Stimulated activated CD8-positive, alpha-beta memory T cell treated with anti-CD3 and anti-CD28 coated beads, Interleukin-15, amount 100 ng/mL, for 24 hours (primary cell): Measurements from ENCODE around the gene CNKSR1.

ENCODE experiments used
- DNase-seq: peaks from one replicate; pipeline ENCODE4 v3.0.0-alpha.2; 2020; ENCODE audit warnings: low read depth

CNKSR1 gene

DNA sequence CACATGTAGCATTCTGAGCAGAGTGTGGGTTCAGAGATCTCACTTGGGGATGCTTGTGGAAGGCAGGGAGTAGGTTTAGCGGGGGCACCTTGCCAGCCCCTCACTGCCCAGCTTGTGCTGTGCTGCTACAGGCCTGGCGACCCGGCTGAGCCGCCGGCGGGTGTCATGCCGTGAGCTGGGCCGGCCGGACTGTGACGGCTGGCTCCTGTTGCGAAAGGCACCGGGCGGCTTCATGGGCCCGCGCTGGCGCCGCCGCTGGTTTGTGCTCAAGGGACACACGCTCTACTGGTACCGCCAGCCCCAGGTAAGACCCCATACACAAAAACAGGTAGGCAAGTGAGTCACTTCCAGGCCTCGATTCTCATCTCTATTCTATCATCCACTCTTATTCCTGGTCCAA lies 7.6 kb downstream of the CNKSR1 start:
- no peak for DNase-seq

DNA sequence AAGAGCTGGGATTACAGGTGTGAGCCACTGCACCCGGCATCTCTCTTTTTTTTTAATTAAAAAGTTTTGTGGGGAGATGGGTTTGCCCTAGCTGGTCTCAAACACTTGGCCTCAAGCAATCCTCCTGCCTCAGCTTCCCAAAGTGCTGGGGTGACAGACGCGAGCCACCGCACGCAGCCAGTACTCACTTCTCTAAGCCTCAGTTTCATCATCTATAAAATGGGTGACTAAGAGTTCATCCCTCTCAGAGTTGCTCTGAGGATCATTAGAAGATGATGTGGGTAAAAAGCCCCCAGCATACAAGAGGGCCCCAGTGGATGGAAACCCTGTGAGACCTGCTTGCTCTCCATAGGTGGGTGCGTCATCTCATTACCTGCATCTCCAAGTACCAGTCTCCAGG lies 10.6 kb downstream of the CNKSR1 start:
- no peak for DNase-seq

DNA sequence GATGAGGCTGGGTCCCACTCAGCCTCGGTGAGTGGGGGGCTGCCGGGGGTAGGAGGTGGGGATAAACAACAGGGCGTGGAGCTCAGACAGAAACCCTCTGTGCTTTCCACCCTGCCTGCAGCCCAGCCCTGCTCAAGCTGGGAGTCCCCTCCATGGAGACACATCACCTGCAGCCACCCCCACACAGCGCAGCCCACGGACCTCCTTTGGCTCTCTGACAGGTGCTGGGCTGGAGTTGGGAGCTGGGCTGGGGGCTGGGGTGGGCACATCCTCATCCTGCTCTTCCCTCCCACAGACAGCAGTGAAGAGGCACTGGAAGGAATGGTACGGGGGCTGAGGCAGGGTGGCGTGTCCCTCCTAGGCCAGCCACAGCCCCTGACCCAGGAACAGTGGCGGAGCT lies 11.2 kb downstream of the CNKSR1 start:
- no peak for DNase-seq

DNA sequence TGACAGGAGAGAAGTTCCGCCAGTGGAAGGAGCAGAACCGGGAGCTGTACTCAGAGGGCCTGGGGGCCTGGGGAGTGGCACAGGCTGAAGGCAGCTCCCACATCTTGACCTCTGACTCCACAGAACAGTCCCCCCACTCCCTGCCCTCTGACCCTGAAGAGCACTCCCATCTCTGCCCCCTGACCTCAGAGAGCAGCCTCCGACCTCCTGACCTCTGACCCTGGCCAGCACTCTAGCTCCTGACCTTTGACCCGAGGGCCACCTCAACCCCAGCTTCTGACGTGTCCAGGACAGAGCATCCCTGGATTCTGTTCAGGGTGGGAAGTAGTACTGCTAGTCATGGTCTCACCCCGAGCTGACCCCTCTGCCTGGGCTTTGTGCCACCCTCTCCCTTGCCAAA lies 12.0 kb downstream of the CNKSR1 start:
- no peak for DNase-seq

DNA sequence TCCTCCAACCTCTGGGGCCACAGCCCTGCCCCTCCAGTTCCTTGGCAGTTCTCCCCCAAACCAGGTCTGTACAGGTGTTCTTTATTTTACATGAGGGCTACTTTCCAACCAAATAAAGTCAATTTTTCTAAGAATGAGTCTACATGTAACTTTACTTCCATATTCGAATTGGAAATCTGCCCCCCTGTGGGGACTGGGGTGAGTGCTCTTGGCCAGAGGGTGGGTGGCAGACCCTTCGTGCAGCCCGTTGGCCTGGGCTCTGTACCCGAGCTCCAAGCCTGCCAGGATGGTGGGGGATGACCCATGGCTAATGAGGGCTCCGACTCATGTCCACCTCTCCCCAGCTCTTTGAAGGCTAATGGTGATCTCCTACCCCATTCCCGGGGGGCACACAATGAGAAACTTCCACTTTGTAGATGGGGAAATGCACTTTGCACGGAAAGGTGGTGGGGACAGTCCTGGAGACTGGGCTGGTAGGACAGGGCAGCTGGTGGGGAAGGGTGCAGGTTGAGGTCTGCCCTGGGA lies 12.5 kb downstream of the CNKSR1 start:
- DNase-seq: no peak

DNA sequence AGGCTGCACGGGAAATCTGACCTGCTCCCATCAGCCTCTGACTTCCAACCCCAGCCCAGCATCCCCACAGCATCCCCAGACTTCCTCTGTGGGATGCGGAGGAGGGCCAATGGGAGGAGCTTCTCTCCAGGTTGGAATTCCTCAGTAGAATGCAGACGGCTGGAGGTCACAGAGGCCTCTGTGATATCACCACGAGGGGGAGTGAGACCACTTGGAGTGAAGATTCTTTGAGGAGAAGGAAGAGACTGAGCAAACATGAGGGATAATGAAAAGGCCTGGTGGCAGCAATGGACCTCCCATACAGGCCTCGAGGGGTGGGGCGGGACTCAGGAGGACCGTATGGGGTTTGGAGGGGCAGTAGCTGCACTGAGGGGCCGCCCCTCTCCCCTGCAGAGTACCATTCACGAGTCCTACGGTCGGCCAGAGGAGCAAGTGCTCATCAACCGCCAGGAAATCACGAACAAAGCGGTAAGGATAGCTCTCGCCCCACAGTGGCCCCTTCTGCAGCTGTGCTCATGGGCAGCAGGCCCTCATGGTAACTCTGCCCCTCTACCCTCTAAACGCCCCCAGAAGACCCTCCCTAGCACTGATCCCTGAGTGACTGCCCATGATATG lies 13.2 kb downstream of the CNKSR1 start, which contains the start of gene CATSPER4:
CATSPER4 (plus strand) TSS at position 230 of the 615 bp plus-strand sequence; CDS start at position 256, 26 bp downstream.
- DNase-seq: no peak

DNA sequence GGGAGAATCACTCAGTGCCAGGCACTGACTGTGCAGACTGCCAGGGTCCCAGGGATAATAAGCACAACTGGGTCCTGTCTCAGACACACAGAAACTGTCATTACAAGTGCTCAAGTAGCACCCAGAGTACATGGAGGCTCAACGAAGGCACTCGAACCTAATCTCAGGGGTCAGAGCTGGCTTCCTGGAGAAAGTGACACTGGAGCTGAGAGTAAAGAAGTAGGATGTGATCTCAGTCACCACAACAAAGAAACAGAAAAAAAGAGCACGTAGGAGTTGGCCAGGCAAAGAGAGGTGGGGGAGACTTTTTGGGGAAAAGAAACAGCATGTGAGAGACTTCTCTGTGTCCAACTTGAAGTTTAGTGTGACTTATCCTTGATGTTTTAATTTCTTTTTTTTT lies 14.4 kb downstream of the CNKSR1 start:
- DNase-seq: no peak

DNA sequence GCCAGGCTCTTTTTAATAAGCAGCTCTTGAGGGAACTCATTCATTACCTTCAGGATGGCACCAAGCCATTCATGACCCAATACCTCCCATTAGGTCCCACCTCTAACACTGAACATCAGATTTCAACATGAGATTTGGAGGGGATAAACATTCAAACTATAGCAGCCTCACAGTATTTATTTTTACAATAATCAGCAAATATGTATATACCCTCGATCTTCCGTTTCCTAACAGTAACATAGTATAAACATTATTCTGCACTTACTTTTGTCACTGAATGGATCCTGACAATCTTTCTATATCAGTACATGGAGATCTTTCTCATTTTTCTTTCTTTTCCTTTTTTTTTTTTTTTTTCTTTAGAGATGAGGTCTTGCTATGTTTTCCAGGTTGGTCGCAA lies 18.5 kb downstream of the CNKSR1 start:
- DNase-seq: no peak

DNA sequence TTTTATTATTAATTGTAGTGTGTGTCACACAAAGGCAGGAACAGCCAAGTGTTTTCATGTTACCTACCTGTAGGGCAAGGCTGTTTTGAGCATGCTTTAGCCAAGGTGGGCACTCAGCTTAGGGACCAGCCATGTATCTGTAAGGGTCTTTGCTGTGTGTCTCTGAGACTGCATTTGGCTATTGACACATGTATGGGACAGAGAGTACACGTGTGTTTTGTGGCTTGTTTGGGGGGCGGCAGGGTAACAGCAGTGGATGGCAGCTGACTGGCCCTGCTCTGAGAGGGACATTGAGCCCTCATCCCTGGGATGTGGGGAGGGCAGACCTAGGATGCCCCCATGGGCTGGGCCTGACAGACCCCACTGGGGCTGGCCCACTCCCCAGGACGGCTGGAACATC lies 20.0 kb downstream of the CNKSR1 start:
- DNase-seq: no peak

DNA sequence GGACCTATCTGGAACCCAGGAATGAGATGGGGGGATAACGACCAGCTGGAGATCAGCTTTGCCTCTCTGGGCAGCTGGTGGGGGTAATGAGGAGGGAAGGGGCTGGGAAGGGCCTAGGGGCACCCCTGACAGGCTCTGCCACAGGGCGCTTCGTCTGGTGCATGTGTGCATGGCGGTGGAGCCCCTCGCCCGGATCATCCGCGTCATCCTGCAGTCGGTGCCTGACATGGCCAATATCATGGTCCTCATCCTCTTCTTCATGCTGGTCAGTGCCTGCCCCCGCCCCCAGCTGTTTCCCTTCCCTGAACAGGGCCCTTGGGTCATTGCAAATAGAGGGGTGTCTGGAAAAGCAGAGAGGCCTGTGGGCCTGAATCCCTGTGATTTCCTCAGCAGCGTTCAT lies 20.5 kb downstream of the CNKSR1 start:
- no peak for DNase-seq

DNA sequence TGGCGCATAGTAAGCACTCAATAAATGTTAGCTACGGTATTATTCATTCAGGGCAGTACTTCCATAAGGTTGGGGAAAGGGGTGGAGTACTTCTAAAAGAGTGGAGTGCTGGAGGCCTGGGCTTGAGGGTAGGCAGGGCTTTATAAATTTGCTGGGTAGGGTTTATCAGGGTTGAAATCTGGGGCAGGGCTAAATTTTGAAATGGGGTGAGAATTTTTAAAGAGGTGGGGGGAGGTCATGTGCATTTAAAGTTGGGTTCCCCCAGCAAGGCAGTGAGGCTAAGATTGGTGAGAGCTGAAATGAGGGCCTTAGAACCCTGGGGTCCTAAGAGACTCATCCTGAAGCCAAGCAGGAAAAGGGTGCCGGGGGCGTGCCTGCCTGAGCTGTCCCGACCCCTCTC lies 23.1 kb downstream of the CNKSR1 start:
- no peak for DNase-seq

DNA sequence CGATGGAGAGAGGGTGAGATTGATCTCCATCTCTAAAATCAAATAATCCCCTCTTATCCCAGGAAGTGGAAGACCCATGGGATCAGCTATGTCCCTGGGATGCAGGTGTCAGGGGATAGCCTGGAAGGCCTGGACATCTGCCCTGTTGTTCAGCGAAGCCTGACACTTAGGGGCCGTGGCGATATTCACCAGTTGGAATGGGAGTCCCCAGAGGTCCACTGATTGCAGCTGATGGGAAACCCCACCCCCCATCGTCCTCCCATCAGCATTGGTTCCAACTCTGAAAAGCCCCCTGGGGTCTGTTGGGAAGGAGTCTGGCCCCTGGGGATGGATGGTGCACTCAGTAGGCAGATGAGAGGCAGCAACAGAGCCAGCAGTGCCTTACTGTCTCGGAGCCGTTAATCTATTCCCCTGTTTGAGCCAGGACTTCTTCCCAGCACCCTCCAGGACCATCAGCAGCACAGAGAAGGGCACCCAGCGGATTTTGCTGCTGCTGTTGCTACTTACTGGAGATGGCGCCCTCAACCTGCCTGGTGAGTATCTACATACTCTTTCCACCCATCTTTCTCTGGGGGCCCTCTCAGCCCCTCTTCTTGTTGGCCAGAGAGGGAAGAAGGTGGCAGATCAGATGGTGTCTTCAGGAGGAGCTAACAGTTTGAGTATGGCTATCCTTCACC lies 26.5 kb downstream of the CNKSR1 start:
- no peak for DNase-seq

DNA sequence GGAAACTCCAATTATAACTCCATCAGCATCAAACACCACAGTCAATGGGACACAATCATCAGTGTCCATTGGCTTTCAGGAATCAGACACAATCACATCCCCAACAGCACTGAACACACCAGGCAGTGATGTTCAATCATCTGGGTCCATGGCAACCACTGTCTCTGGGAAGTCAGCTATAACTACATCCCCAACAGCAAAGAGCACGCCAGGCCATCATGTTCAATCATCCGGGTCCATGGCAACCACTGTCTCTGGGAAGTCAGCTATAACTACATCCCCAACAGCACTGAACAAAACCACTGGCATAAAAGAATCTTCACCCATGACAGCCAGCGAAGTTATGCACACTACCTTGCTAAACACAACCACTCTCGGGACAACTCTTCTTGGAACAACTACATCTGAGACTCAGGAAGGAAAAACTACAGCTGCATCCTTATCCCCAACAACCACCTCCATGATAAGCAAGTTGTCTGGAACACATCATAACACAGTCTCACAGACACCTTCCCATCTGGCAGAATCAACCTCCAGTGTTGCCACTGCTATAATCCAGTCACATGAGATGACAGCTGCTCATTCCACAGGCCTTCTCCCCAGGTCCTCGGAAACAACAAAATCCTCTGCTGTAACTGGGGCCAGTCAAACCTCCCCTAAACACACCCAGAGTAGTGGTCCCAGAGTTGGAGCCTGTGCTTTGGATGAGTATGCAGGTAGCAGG lies 33.0 kb downstream of the CNKSR1 start:
- no peak for DNase-seq

DNA sequence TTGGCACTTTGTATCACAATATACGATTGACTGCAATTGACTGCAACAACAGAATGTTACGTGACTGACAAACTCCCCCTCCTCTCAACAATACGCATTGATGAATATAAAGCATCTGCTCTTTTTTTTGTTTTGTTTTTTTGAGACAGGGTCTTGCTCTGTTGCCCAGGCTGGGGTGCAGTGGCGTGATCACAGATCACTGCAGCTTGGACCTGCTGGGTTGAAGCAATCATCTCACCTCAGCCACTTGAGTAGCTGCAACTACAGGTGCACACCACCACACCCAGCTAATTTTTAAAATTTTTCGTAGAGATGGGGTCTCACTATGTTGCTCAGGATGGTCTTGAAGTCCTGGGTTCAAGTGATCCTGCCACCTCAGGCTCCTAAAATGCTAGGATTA lies 35.4 kb downstream of the CNKSR1 start:
- no peak for DNase-seq

DNA sequence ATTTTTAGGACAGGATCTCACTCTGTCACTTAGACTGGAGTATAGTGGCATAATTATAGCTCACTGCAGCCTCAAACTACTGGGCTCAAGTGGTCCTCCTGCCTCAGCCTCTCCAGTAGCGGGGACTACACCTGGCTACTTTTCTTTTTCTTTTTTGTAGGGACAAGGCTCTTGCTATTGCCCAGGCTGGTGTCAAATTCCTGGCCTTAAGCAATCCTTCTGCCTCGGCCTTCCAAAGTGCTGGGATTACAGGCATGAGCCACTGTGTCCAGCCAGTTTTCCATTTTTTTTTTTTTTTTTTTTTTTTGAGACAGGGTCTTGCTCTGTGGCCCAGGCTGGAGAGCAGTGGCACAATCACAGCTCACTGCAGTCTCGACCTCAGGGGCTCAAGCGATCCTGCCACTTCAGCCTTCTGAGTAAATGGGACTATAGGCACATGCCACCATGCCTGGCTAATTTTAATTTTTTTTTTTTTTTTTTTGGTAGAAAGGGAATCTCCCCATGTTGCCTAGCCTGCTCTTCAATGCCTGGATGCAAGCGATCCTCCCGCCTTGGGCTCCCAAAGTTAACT lies 36.1 kb downstream of the CNKSR1 start:
- DNase-seq: no peak

DNA sequence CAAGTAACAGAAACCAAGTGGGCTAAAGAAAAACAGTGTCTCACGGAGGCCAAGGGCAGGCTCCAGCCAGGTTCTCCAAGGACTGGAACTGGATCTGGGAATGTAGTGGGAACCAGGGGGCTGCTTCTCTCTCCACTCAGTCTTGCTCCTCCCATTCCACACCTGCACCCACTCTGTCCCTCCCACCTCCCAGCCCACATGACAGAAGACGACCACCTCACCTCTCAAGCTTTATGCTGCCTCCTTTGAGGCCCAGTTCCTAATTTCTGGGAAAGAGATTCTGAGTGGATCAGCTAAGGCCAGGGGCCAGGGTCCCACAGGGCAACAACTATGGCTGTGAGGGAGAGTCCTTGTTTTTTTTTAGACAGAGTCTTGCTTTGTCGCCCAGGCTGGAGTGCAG lies 38.0 kb downstream of the CNKSR1 start:
- DNase-seq: no peak

DNA sequence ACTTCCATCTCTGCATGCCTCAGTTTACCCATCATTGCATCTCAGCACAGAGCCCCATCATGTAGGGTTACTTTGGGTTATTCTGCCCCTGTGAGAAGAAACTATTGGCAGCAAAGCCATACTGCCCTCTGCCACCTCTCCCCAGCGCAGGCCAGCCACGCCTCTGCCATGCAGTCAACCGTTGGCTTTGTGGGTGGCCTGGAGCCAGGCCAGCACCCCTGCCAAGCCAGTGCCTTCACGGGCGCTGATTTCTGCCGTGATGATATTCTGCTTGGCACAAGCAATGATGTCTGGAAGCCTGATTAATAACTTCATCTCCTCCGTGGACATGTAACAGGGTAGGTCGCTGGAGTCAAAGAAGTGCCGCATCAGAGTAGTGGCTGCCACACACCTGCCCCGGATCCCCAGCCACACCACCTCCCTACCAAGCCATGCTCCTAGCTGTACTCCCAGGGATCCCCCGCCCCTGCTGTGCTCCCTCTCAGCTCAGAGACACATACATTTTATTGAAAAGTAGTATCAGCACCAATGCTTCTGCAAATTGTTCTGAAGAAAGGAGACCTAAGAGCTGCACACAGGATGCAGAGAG lies 41.7 kb downstream of the CNKSR1 start:
- no peak for DNase-seq

DNA sequence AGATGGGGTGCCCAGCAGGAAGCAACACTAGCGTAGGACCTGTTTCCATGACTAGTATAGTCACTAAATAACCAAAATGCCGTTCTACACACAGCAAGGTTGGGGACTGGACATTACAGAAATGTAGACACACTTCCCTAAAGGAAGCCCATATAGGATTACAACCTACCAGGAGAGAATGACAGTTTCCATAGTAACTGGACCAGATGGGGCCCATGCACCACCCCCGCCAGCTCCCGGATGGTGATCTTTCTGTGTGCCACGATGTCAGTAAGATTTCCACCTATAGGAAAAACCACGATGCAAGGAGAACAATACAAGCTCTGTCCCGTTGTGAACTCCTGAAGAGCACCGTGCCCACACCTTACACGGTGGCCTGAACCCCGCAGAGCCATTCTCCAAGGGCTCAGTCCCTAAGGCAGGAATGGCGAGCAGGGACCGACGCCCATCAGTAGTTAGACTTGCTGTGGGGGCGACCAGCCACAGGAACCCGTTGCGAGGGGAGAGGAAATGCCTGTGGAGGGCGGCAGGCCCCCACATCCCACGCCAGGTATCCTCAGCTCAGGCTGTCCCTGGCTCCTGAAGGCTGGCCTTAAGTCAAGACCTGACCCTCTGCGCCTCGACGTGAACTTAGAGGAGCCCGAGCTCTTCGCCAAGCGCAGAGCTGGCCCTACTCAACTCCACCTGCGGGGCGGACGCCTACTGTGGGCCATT lies 43.1 kb downstream of the CNKSR1 start:
- DNase-seq: no peak

DNA sequence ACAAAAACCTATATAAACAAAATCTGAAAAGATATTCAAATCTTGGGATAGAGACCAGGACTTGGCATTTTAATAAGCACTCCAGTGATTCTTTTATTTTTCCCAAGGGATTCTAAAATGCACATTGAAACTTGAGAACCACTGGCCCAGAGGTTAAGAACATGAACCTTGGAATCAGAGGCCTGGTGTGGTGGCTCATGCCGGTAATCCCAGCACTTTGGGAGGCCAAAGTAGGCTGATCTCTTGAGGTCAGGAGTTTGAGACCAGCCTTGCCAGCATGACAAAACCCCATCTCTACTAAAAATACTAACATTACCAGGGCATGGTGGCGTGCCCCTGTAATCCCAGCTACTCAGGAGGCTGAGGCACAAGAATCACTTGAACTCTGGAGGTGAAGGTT lies 43.8 kb downstream of the CNKSR1 start:
- DNase-seq: no peak

DNA sequence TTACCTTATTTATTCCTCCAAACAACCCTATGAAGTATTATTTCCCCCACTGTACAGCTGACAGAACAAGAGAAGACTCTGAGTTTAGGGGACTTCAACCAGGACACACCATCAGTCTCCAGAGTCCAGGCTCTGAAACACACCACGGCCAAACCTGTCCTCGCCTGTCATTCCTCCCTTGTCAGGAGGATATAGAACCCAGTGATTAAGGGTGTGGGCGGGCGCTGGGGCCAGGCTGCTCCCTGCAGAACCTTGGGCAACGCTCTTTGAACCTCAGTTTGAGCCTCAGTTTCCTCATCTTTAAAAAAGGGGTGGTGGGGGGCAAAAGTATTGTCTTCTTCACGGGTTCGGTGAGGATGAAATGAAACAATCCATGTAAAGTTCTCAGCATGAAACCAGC lies 47.3 kb downstream of the CNKSR1 start:
- DNase-seq: no peak

DNA sequence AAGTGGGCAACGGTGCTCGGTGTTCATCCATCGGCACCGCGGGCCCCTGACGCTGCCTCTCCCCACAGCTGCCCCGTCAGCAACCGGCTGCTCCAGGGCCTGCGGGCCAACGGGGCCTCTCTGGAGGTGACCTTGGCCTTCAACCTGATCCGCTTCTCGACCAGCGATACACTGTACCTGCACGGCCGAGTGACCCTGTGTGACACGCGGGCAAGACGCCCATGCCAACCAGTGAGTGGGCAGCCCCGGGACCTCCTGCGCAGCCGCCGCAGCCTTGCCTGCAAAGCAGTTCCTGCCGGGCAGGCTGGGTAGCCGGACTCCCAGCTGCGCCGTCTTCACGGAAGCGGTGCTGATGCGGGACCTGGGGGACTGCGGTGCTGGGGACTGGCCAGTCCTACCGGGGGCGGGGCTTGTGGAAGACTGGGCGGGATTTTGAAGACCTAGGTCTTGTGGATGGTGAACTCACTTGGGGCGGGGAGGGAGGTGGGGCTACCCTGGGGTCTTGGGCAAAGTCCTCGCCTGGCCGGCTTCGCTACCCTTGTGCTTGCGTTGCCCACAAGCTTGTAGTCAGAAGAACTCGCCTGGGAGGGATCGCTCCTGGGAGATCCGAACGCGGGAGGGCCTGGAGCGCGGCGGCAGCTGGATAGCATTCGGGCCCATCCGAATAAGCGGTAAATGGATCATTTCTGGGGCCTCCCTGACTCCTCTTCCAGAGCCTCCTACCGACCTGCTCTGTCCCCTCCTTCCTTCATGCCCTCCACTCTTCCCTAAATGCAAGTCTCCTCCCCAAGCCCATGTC lies 47.9 kb downstream of the CNKSR1 start:
- no peak for DNase-seq
